ENCODE measurements around the gene ELAVL3.
A peak's percentile ranks its signal among the peaks of the same experiment; 100 is the strongest.
"Not testable (repeated sequence)": the region's sequence is repeated elsewhere in the genome, so short reads cannot be mapped to it uniquely, and the experiment has no call there.

The ELAVL3 gene

DNA sequence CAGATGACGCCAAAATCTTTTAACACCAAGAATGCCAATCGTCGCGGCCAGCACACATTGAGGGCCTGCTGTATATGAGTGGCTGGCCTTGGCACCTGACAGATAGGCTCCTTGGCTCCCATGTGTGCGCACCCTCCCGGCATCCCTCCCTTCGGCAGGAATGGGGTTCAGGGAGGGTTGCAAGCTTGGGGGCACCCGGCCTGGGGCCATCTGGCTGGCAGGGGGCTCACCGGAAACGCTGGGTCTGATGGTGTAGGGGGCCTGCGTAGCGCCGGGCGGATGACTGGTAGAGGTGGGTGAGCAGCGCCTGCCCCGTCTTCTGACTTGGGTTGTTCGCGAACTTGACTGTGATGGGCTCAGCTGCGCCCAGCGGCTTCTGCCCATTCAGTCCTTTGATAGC lies 23.0 kb downstream of the ELAVL3 start:
- TF ChIP-seq, protein P1, sequence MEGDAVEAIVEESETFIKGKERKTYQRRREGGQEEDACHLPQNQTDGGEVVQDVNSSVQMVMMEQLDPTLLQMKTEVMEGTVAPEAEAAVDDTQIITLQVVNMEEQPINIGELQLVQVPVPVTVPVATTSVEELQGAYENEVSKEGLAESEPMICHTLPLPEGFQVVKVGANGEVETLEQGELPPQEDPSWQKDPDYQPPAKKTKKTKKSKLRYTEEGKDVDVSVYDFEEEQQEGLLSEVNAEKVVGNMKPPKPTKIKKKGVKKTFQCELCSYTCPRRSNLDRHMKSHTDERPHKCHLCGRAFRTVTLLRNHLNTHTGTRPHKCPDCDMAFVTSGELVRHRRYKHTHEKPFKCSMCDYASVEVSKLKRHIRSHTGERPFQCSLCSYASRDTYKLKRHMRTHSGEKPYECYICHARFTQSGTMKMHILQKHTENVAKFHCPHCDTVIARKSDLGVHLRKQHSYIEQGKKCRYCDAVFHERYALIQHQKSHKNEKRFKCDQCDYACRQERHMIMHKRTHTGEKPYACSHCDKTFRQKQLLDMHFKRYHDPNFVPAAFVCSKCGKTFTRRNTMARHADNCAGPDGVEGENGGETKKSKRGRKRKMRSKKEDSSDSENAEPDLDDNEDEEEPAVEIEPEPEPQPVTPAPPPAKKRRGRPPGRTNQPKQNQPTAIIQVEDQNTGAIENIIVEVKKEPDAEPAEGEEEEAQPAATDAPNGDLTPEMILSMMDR (IDR thresholded peaks at IDR 0.05; ENCODE audit: insufficient read depth, low read depth, low read length, missing control alignments): no peak
- no peak for DNase-seq (ENCODE audit: low read depth)
- H3K4me3 ChIP-seq (ENCODE audit: low read depth, low read length): no peak overlapping the region

DNA sequence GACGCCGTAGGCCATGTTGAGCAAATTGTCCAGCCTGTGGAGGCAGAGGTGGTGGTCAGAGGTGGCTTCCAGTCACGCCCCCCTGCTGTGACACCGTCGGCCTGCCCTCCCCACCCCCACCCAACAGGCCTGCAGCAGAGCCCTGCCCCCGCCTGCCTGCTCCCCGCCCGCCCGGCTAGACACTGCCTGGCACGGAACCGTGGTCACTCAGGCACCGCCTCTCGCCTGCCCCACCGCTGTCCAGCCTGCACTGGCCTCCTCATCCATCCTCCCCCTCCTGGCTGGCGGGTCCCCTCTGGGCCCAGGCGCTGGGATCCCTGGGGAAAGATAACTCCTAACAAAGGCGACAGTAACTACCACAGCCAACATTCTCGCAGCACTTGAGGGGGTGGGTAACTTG lies 23.7 kb downstream of the ELAVL3 start:
- no peak for DNase-seq (ENCODE audit: low read depth)

DNA sequence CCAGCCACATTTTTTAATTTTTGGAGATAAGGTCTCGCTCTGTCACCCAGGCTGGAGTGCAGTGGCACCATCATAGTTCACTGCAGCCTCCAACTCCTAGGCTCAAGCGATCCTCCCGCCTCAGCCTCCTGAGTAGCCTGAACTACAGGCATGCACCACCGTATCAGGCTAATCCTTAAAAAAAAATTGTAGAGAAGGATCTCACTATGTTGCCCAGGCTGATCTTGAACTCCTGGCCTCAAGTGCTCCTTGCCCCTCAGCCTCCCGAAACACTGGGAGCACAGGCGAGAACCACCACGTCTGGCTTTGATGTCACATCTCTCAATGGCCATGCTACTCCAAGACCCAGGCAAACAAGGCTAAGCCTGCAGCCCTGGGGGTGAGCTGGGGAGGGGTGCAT lies 24.2 kb downstream of the ELAVL3 start:
- TF ChIP-seq, protein P1 (IDR thresholded peaks at IDR 0.05; ENCODE audit: insufficient read depth, low read depth, low read length, missing control alignments): no peak
- DNase-seq (ENCODE audit: low read depth): no peak
- no peak overlapping the region for H3K4me3 ChIP-seq (ENCODE audit: low read depth, low read length)

More for the DNA sequence above, 23.7 kb downstream of the ELAVL3 start:
- TF ChIP-seq, protein P1 (IDR thresholded peaks at IDR 0.05; ENCODE audit: insufficient read depth, low read depth, low read length, missing control alignments): no peak
- H3K4me3 ChIP-seq (ENCODE audit: low read depth, low read length): no peak overlapping the region

DNA sequence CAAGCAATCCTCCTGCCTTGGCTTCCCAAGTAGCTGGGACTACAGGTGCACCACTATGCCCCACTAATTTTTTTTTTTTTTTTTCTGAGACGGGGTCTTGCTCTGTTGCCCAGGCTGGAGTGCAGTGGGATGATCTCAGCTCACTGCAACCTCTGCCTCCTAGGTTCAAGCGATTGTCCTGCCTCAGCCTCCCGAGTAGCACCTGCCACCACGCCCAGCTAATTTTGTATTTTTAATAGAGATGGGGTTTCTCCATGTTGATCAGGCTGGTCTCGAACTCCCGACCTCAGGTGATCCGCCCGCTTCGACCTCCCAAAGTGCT lies 25.7 kb downstream of the ELAVL3 start:
- not testable (repeated sequence) for DNase-seq (ENCODE audit: low read depth); H3K4me3 ChIP-seq (ENCODE audit: low read depth, low read length)

DNA sequence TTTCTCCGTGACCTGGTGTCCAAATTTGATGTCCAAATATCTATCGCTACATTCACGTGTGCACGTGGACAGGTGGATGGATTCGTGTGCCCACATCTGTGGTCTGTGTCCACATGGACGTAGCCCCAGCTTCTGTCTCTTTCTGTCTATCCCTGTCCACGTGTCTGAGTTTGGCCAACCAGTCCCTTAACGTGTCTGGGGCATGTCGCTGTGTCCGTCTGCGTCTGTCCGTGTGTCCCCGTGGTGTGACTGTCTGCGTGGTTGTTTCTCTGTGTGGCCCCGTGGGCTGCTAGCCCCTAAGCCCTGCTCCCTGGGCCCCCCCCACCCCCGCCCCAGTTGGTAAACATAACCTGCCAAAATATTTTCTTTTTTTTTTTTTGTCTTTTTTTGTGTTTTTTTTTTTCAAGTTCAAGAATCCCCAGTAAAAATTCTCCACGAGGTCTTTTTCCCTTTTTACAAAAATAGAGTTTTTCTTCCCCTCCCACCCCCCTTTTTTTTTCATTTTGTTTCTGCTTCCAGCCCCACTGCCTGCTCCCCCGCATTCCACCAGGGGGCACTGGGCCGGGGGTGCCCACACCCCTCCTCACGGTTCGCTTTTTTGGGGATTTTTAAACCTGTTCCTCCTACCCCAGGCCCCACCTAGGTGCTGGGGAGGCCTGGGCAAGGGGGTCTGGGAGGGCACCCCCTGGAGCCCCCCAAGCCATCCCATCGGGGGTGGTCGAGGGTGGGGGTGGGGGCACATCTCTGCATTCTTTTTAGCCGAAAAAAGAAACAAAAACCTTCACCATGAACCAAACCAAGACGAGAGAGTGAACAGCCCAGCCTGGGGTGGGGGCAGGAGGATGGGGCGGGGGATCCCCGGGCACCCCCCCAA lies 27.1 kb downstream of the ELAVL3 start:
- DNase-seq (ENCODE audit: low read depth): peak; percentile 71
- TF ChIP-seq, protein P1 (IDR thresholded peaks at IDR 0.05; ENCODE audit: insufficient read depth, low read depth, low read length, missing control alignments): peak; percentile 74

DNA sequence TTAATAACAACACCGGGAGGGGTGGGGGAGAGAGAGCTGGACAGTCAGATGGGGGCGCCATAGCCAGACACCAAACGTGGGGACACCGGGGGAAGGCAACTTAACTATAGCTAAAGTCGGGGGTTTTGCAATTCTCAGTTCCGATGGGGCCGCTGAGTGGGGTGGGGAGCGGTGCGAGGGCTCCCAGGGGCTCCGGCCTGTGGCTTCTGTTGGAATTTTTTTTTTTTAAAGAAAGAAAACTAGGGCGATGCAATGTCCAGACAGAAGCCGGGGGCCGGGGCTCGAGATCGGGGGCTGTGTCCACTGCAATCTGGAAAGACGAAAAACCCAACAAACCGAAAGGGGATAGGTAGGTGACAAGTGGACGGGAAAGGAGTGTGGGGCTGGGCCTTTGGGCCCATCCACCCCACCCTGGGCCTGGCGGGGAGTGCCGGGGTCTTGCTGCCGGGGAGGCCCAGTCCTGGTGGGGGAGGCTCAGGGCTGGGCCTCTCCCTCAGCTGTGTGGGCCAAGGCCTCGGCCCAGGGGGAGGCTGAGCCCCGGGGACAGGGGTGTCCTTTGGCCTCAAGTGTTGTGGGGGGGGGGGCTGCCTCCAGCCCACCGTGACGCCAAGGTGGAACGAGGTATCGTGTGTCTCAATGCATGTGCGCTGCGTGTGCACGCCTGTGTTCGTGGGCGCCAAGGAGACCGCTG lies 28.1 kb downstream of the ELAVL3 start:
- TF ChIP-seq, protein P1 (IDR thresholded peaks at IDR 0.05; ENCODE audit: insufficient read depth, low read depth, low read length, missing control alignments): peak; percentile 54
- peak; percentile 77 for DNase-seq (ENCODE audit: low read depth)

More for the DNA sequence above, 27.1 kb downstream of the ELAVL3 start:
- peak overlapping the region; percentile 97 for H3K4me3 ChIP-seq (ENCODE audit: low read depth, low read length)

DNA sequence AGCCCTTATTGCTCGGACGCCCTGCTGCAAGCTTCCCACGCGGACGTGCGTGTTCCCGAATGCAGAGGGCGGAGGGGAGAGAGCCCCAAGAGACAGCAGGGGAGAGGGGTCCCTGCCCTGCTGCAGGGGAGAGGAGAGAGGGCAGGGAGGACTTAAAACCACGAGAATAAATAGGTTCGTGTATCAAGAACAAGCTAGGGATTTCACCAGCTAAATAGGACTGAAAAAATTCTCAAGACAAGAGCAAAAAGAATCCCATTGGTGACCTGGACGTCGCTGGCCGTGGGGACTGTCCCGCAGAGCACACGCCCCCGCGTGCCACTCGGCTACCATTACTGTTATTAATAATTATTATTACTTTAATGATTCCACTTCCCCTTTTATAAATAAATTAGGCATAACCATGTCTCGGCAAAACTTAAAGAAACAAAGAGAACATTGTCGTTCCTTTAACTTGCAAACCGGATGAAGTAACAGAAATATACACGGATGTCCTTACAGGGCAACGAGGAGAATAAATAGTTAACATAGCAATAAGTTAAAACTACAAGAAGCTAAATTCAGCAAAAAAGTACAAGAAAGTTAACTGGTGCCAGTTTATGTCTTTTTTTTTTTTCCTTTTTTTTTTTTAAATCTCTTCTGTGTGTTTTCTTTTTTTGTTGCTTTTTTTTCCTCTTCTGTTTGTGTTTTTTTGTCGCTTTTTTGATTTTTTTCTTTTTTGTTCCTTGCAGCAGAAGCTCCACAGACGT lies 28.8 kb downstream of the ELAVL3 start:
- DNase-seq (ENCODE audit: low read depth): peak; percentile 33
- H3K4me3 ChIP-seq (ENCODE audit: low read depth, low read length): peak overlapping the region; percentile 97
- TF ChIP-seq, protein P1 (IDR thresholded peaks at IDR 0.05; ENCODE audit: insufficient read depth, low read depth, low read length, missing control alignments): no peak

More for the DNA sequence above, 28.1 kb downstream of the ELAVL3 start:
- H3K4me3 ChIP-seq (ENCODE audit: low read depth, low read length): peak overlapping the region; percentile 97
